Kidney epithelial cell (primary cell): ENCODE results near the gene DCX. TPM values are rescaled to one million over a fixed set of nuclear protein-coding genes. Genes with fewer than 3 reads are reported as not detected.

Experiments
- DNase-seq: peaks from one replicate; pipeline ENCODE4 v3.0.0-alpha.2; 2010; ENCODE audit warnings: low read depth
- H3K27me3 ChIP-seq: 2 replicates; pipeline ENCODE4 v1.6.0; 2011; ENCODE audit warnings: low read length; ENCODE audit not compliant: control insufficient read depth, insufficient read depth
- H3K36me3 ChIP-seq: 2 replicates; pipeline ENCODE4 v1.5.1; 2011; ENCODE audit warnings: low read length; ENCODE audit not compliant: control insufficient read depth, insufficient read depth
- H3K4me3 ChIP-seq: 2 replicates; pipeline ENCODE4 v1.5.1; 2011; ENCODE audit warnings: low read depth, mild to moderate bottlenecking, control low read depth, low read length
- CTCF ChIP-seq: IDR thresholded peaks from 2 replicates; pipeline ENCODE4 v1.5.1; 2011; ENCODE audit warnings: mild to moderate bottlenecking, moderate library complexity, low read length, control low read depth, inconsistent platforms; ENCODE audit not compliant: insufficient read depth, poor library complexity, severe bottlenecking
- total RNA-seq: library from RNA; depleted of rRNA; stranded (reverse); fragments of >200 nt; gene quantifications from 2 replicates; pipeline ENCODE4 v1.2.3, GENCODE V29; 2015

DCX gene
- total RNA-seq, 1 donor from 2014 or later, result not detected

- DNase-seq, result no peak
- no peak for TF ChIP-seq CTCF
- Histone ChIP-seq H3K4me3 (no peak overlapping the region), H3K36me3 (no peaks in the 10 kb centered on the region), H3K27me3 (peaks cover 3% of the 10 kb centered on the region)
Observed at GRCh38 chrX:111328858-111329257, 83.1 kb downstream of the DCX start.

DNA sequence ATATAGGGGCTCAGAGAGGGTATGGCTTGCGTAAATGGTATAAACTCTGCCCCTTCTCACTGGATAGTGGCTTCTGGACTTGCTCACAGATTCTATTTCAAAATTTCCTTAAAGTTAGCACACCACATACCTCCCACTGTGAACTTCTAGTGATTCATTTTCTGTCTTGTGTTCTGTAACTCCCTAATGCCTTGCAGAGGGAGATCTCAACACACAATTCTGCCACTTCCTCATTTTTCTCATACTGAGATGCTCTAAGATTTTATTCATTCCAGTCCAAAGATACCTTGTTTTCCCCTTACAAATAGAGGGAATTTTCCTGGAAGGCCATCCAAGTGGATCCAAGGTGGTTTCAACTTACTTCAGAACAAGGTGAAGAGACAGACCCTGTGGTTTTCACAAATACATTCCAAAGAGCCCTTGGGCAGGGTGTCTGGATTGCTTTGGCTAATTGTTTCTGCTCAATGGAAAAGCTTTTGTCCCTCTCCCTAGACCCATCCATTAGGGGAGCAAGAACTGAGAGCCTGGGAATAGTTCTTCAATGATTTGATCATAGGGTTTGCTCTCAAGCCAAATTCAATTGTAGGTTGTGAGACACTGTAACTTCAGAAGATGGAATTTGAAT lies 89.6 kb downstream of the DCX start:
- Histone ChIP-seq H3K4me3 (no peak overlapping the region), H3K27me3 (peaks cover 5% of the 10 kb centered on the region), H3K36me3 (no peaks in the 10 kb centered on the region)
- TF ChIP-seq CTCF, result no peak
- no peak for DNase-seq

DNA sequence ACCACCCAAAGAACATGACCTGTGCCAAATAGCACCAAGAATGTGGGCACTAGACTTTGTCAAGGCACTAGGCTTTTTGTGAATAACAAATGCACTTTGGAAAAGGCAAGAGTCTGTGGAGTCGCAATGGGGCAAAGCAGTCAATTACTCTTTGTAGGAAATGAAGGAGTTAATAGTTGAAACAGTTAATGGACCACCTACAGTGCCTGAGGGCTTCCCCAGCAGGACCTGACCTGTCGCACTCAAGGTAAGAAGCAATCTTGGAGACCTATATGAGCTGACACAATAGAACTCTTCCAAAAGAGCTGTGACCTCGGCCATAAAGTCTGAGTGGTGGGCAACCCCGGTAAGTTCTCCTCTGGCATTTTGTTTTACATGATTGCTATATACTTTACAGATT lies 92.5 kb downstream of the DCX start:
- no peak for TF ChIP-seq CTCF
- no peak for DNase-seq
- H3K36me3 ChIP-seq, result no peaks in the 10 kb centered on the region

DNA sequence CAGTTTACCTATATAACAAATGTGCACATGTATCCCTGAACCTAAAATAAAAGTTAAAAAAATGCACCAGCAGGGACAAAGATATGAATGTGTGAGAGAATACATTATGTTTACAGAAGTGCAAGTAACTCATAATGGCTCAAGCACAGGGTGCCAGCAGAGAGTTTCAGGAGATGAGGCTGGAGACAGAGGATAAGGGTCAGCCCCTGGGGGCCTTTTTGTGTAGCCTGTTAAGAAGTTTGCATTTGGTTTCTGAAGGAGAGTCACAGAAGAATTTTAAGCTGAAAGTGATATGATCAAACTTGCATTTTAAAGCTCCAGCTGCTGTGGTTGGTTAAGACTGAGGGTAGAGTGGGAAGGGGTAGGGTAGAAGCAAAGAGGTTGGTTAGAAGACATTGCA lies 93.1 kb downstream of the DCX start:
- Histone ChIP-seq H3K27me3 (peaks cover 4% of the 10 kb centered on the region), H3K4me3 (no peak overlapping the region), H3K36me3 (no peaks in the 10 kb centered on the region)
- no peak for DNase-seq
- no peak for TF ChIP-seq CTCF

More for the DNA sequence above, 92.5 kb downstream of the DCX start:
- H3K4me3 ChIP-seq, result no peak overlapping the region
- H3K27me3 ChIP-seq, result peaks cover 2% of the 10 kb centered on the region

DNA sequence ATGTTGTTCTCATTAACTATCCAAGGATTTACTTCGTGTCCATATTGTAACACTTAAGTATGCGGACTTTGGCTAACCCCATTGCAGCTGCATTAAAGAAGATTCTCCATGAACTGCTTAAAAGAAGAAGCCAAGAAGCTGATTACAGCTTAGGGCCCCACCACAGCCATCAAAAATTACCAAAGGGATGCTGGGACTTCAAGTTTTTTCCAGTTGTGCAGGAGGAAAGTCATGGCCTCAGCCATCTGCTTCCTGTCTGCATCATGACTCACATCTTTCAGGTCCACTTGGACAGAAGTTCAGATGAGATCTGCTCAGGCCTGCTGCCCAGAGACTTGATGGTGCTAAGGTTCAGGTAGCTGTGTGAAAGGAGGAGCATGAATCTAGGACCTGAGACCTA lies 102.9 kb downstream of the DCX start:
- Histone ChIP-seq H3K36me3 (no peaks in the 10 kb centered on the region), H3K4me3 (no peak overlapping the region), H3K27me3 (peaks cover 3% of the 10 kb centered on the region)
- TF ChIP-seq CTCF, result no peak
- no peak for DNase-seq

GRCh38 chrX:111308039-111308438 lies 104.0 kb downstream of the DCX start:
- Histone ChIP-seq H3K4me3 (no peak overlapping the region), H3K27me3 (no peaks in the 10 kb centered on the region), H3K36me3 (no peaks in the 10 kb centered on the region)
- TF ChIP-seq CTCF, result no peak
- DNase-seq, result no peak
